GM12891 (cell line): ENCODE results near the gene LAMB4.

Experiments
- DNase-seq: peaks from one replicate; pipeline ENCODE4 v3.0.0; 2011; ENCODE audit warnings: low spot score; ENCODE audit not compliant: insufficient read length
- FAIRE-seq: peaks from 2 replicates; lab custom pipeline; 2011; peaks lifted over from hg19 to GRCh38; lab: Jason Lieb, UNC
- PAX5 ChIP-seq: IDR thresholded peaks from 2 replicates; pipeline ENCODE4 v1.6.1; 2011; ENCODE audit warnings: low read length, moderate library complexity, mild to moderate bottlenecking; ENCODE audit not compliant: insufficient read depth, severe bottlenecking
- POLR2A ChIP-seq: IDR thresholded peaks from 2 replicates; pipeline ENCODE4 v1.6.1; 2011; ENCODE audit warnings: low read depth, low read length, control low read depth
- POLR2AphosphoS5 ChIP-seq: IDR thresholded peaks from 2 replicates; pipeline ENCODE4 v1.6.1; 2011; ENCODE audit warnings: low read depth, low read length, control low read depth
- POU2F2 ChIP-seq: IDR thresholded peaks from 2 replicates; pipeline ENCODE4 v1.6.1; 2011; ENCODE audit warnings: low read depth, mild to moderate bottlenecking, control low read depth, low read length, moderate library complexity
- SPI1 ChIP-seq: IDR thresholded peaks from 2 replicates; pipeline ENCODE4 v1.6.1; 2011; ENCODE audit warnings: low read depth, low read length, control low read depth
- TAF1 ChIP-seq: IDR thresholded peaks from 2 replicates; pipeline ENCODE4 v1.6.1; 2011; ENCODE audit warnings: low read depth, low read length, control low read depth

The LAMB4 gene

DNA sequence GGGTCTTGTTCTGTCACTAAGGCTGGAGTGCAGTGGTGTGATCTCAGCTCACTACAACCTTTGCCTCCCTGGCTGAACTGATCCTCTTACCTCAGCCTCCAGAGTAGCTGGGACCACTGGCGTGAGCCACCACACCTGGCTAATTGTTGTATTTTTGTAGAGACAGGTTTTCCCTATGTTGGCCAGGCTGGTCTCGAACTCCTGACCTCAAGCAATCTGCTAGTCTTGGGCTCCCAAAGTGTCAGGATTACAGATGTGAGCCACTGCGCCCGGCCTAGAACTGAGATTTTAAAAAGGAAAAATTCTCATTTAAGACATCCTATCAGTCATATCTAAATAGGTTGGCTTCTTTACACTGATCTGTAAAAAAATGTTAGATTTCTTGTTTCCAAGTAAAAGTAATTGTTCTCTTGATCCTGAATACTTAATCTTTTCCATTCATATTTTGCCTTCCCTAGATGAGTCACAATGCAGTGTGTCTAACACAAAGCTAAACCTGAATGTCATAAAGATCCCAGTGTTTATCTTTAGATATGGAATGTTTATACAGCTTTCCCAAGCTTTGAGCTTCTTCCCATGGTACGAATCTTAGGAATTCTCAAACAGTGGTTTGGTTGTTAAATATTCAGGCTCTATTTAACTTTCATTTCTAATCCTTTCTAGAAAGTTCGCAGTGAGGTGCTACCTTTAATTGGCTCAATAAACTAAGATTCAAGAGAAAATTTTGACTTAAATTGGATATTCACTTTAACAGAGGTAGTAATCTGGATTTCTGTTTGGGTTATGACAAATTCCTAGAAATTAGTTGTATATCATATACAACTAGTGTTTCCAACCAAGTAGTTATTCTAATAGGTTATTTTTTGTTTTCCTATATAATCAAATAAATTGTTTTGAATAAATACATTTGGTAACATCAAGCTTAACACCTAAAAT is 115.1 kb downstream of the LAMB4 start:
- no peak for TF ChIP-seq POU2F2
- TF ChIP-seq SPI1: no peak
- no peak for TF ChIP-seq TAF1
- TF ChIP-seq POLR2AphosphoS5: no peak
- no peak for TF ChIP-seq POLR2A
- TF ChIP-seq PAX5: no peak
- DNase-seq: no peak
- FAIRE-seq: no peak

DNA sequence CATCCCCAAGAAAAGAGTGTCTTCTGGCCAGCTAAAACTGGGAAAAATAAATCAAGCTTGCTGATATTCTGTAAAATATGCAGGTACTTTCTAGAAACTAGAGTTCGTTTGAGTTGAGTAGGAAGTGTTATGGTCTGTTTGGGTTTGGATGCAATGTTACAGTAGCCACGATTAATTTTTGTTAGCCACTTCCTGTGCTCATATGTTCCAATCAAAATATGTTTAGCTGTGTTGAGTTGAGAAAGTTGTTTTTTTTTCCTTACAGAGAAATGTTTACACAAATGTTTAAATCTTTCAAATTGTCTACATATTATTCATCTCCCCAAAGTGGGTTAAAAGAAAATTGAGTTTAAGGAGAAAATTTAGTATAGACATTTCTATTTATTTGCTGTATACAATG is 115.9 kb downstream of the LAMB4 start:
- DNase-seq (no peak), FAIRE-seq (no peak)
- TF ChIP-seq PAX5 (no peak), SPI1 (no peak), POLR2AphosphoS5 (no peak), POLR2A (no peak), TAF1 (no peak)

DNA sequence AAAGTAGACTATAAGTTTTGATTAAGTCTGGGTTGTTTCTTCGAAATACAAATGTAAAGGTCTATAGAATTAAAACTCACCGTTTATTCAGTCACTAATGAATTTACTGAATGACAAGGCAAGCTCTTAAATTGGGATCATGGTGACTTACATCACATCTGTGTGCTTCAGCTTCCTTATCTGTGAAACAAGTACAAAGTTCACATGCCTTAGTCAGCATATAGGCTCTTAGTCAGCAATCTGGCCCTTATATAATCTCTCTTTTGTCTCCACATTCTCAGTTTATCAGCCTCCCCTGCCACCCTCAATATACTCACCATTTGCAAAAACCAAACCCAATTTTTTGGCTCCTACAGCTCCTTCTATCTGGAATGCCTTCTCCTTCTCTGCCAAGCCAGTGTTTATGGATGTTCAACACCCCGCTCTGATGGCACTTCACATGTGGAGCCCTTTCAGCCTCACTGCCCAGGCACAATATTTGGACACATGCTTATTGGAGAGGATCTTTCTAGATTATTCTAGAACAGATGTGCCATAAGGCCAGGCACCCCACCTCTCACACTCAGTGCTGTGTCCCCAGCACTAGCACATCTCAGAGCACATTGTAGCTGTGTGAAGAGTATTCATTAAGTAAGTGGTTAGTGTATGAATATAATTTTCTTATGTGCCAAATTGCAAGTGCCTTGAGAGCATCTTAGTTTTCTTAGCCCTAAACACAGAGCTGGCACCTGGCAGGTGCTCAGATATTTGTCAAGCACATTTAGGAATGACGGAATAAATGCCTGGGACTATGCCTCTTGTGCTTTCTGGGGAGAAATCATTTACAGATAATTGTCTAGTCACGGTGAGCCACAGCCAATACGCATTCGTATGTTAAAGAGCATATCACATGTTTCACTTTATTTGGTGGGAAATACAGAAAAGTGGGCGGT is 117.4 kb downstream of the LAMB4 start:
- DNase-seq: no peak
- TF ChIP-seq POLR2A: no peak
- no peak for TF ChIP-seq TAF1
- TF ChIP-seq SPI1: no peak
- no peak for TF ChIP-seq POU2F2
- TF ChIP-seq POLR2AphosphoS5: no peak
- TF ChIP-seq PAX5: no peak
- no peak for FAIRE-seq

DNA sequence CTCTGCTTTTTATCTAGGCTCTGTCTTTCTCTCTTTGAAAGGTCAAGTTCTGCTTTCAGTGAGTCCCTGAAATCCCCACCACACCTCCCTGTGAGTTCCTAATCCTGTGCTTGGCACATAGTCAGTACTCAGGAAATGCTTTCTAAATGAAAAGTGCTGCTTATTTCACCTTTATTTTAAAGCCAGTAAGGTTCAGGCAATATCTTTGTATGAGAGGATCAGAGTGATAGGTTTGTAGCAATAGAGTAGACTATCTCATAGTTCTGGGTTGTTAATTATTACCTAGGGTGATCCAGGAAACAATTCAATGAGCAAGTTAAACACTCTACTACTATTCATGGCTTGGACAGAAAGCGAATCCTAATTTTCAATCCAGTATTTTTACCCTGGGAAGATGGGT is 119.8 kb downstream of the LAMB4 start:
- DNase-seq: no peak
- no peak for FAIRE-seq
- TF ChIP-seq TAF1 (no peak), POLR2A (no peak), PAX5 (no peak), POLR2AphosphoS5 (no peak), POU2F2 (no peak), SPI1 (no peak)

DNA sequence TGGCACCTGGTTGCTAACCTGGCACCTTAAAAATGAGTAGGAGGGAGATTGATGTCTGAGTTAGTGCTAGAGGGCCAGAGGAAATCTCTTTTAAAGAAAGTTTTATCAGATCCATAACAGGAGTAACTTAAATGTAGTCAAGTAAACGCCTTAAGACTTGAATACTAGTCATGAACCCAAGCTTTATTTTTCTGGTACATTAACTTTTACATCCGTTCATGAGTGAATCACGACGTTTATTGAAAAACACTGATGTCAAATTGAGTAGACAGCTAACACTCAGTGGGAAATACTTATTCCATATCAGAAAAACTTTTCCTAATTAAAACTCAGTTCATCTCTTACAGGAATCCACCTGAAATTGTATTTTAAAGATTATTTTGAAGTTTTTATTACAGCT is 120.3 kb downstream of the LAMB4 start:
- no peak for TF ChIP-seq TAF1
- TF ChIP-seq POU2F2: no peak
- TF ChIP-seq SPI1: no peak
- TF ChIP-seq PAX5: no peak
- TF ChIP-seq POLR2A: no peak
- TF ChIP-seq POLR2AphosphoS5: no peak
- FAIRE-seq: no peak
- no peak for DNase-seq

DNA sequence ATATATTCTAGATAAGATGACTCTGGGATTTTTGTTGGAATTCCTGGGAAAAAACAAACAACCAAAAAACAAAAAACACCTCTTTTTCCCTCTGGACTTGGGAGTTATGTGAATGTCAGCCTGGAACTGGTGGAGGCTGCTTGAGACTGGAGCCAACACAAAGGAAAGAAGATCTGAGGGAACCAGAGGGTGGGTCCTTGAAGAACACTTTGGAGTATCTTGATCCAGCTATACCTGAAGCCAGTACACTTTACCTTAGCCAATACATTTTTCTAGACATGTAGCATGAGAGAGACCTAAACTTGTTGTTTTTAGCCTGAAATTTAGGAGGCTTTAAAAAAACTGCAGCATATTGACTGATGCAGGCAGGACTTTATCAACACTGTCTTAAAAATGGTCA is 121.3 kb downstream of the LAMB4 start:
- TF ChIP-seq POLR2AphosphoS5: no peak
- no peak for TF ChIP-seq POU2F2
- TF ChIP-seq POLR2A: no peak
- no peak for TF ChIP-seq TAF1
- no peak for TF ChIP-seq PAX5
- TF ChIP-seq SPI1: no peak
- FAIRE-seq: no peak

DNA sequence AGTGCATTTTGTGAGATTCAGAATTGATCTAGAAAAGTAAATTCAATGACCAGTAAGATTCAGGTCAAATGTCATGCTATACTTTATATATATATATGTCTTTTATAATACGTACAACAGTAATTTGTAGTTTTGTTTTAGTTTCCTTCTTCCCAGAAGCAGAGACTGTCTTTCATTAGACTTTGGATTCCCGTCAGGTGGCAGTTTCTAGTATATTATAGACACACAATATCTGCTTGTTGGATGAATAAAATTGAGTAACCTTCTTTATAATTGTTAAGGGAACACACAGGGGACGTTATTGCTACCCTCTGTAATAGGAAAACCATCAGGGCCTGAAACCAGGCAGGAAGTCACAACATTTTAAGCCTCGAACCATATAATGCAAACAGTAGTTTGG is 121.9 kb downstream of the LAMB4 start:
- DNase-seq (no peak), FAIRE-seq (no peak)
- TF ChIP-seq POU2F2: no peak
- no peak for TF ChIP-seq POLR2AphosphoS5
- TF ChIP-seq TAF1: no peak
- TF ChIP-seq POLR2A: no peak

More for the DNA sequence above, 121.3 kb downstream of the LAMB4 start:
- no peak for DNase-seq

DNA sequence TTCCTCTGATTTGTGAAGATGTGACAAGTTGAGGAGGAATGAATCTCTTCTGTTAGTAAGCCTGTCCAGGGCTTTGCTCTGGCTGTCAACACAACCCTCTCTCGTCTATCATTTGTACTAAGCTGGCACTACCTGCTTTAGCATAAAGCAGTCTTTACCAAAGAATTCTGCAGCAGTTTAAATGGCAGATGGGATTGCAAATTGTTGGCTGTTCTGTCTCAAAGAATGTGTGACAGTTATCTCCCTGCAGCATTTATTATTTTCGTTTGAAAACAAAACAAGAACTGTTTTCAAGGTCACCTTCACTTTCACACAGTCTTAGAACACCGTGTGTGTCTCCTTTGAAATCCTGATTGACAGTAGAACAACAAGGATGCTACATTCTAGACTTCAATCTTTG is 122.4 kb downstream of the LAMB4 start:
- TF ChIP-seq POU2F2: no peak
- TF ChIP-seq SPI1: no peak
- TF ChIP-seq POLR2A: no peak
- no peak for TF ChIP-seq TAF1
- no peak for TF ChIP-seq POLR2AphosphoS5
- no peak for TF ChIP-seq PAX5

DNA sequence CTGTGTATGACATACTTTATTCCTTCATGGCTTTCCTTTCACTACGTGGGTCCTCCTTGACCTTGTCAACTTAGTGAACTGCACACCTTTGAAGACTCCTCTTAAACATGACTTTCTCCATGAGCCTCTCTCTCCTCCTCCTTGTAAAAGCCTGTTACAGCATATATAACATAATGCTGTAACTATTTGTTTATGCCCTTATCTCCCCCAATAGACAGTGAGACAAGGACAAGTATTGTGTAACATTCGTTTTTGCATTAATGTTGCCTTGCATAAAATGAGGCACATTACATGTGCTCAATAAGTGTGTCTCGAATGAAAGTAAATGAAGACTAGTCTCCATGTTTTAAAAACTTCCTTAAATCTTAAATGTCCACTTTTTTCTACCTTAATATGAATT is 122.9 kb downstream of the LAMB4 start:
- no peak for DNase-seq
- no peak for TF ChIP-seq POLR2A
- no peak for TF ChIP-seq PAX5
- no peak for TF ChIP-seq TAF1
- no peak for TF ChIP-seq POLR2AphosphoS5
- no peak for TF ChIP-seq POU2F2
- no peak for TF ChIP-seq SPI1
- no peak for FAIRE-seq

More for the DNA sequence above, 122.4 kb downstream of the LAMB4 start:
- FAIRE-seq: no peak
- DNase-seq: no peak
